DOHH2 (cell line): ENCODE results near the gene PCSK7.
"Not testable (repeated sequence)": the region's sequence is repeated elsewhere in the genome, so short reads cannot be mapped to it uniquely, and the experiment has no call there.

Experiments used
- CTCF ChIP-seq: fragments of 200-600 bp; sonication (generic); IDR thresholded peaks from one replicate; pipeline ENCODE4 v1.5.1; 2014; ENCODE audit warnings: antibody characterized with exemption, mild to moderate bottlenecking, low read depth, low read length; ENCODE audit not compliant: poor library complexity, severe bottlenecking
- EZH2phosphoT487 ChIP-seq: fragments of 200-600 bp; sonication (generic); IDR thresholded peaks from 2 replicates; pipeline ENCODE4 v1.6.1; 2017; ENCODE audit warnings: borderline replicate concordance, mild to moderate bottlenecking, antibody characterized with exemption, low read length, moderate library complexity, mixed read lengths

- not testable (repeated sequence) for TF ChIP-seq CTCF, EZH2phosphoT487
Measured at GRCh38 chr11:117272175-117272574, 40.3 kb upstream of the PCSK7 start.
